ENCODE data around the gene CFAP52.
"Not testable (repeated sequence)": the region's sequence is repeated elsewhere in the genome, so short reads cannot be mapped to it uniquely, and the experiment has no call there.

CFAP52 gene

GRCh38 chr17:9544221-9544620, 32.2 kb upstream of the CFAP52 start:
- no peak for DNase-seq (ENCODE audit: low read depth in 1 of 2, low spot score in 1 of 2)
- H3K4me3 ChIP-seq (replicated peaks; ENCODE audit: insufficient read depth, low read length): no peak overlapping the region
- no peak overlapping the region for H3K27ac ChIP-seq (replicated peaks)
- TF ChIP-seq REST (IDR thresholded peaks at IDR 0.05; ENCODE audit: insufficient replicate concordance, low read depth) (no peak), SPI1 (IDR thresholded peaks at IDR 0.05; ENCODE audit: borderline replicate concordance, low read depth) (no peak), GABPA (IDR thresholded peaks at IDR 0.05; ENCODE audit: low read depth) (no peak), CTCF (IDR thresholded peaks at IDR 0.05; ENCODE audit: insufficient read depth, low read length) (no peak), POLR2AphosphoS5 (IDR thresholded peaks at IDR 0.05; ENCODE audit: low read depth) (no peak)
- no peaks in the 10 kb centered on the region for H3K27me3 ChIP-seq (ENCODE audit: insufficient read depth, poor library complexity, severe bottlenecking)

GRCh38 chr17:9549215-9549614, 27.2 kb upstream of the CFAP52 start:
- Histone ChIP-seq H3K27me3 (ENCODE audit: insufficient read depth, poor library complexity, severe bottlenecking) (no peaks in the 10 kb centered on the region), H3K27ac (replicated peaks) (no peak overlapping the region), H3K4me3 (replicated peaks; ENCODE audit: insufficient read depth, low read length) (no peak overlapping the region)
- DNase-seq (ENCODE audit: low read depth in 1 of 2, low spot score in 1 of 2): no peak
- no peak for TF ChIP-seq GABPA (IDR thresholded peaks at IDR 0.05; ENCODE audit: low read depth)

GRCh38 chr17:9553181-9553580, 23.3 kb upstream of the CFAP52 start:
- Histone ChIP-seq H3K27ac (replicated peaks) (no peak overlapping the region), H3K27me3 (ENCODE audit: insufficient read depth, poor library complexity, severe bottlenecking) (no peaks in the 10 kb centered on the region), H3K4me3 (replicated peaks; ENCODE audit: insufficient read depth, low read length) (no peak overlapping the region)
- TF ChIP-seq POLR2AphosphoS5 (IDR thresholded peaks at IDR 0.05; ENCODE audit: low read depth) (no peak), GABPA (IDR thresholded peaks at IDR 0.05; ENCODE audit: low read depth) (no peak), CTCF (IDR thresholded peaks at IDR 0.05; ENCODE audit: insufficient read depth, low read length) (no peak), SPI1 (IDR thresholded peaks at IDR 0.05; ENCODE audit: borderline replicate concordance, low read depth) (no peak), REST (IDR thresholded peaks at IDR 0.05; ENCODE audit: insufficient replicate concordance, low read depth) (no peak)
- DNase-seq (ENCODE audit: low read depth in 1 of 2, low spot score in 1 of 2): no peak

GRCh38 chr17:9553596-9553995, 22.8 kb upstream of the CFAP52 start:
- Histone ChIP-seq H3K27me3 (ENCODE audit: insufficient read depth, poor library complexity, severe bottlenecking) (no peaks in the 10 kb centered on the region), H3K4me3 (replicated peaks; ENCODE audit: insufficient read depth, low read length) (no peak overlapping the region), H3K27ac (replicated peaks) (no peak overlapping the region)
- DNase-seq (ENCODE audit: low read depth in 1 of 2, low spot score in 1 of 2): no peak
- TF ChIP-seq POLR2AphosphoS5 (IDR thresholded peaks at IDR 0.05; ENCODE audit: low read depth): no peak
- no peak for TF ChIP-seq GABPA (IDR thresholded peaks at IDR 0.05; ENCODE audit: low read depth)
- no peak for TF ChIP-seq CTCF (IDR thresholded peaks at IDR 0.05; ENCODE audit: insufficient read depth, low read length)
- no peak for TF ChIP-seq REST (IDR thresholded peaks at IDR 0.05; ENCODE audit: insufficient replicate concordance, low read depth)
- TF ChIP-seq SPI1 (IDR thresholded peaks at IDR 0.05; ENCODE audit: borderline replicate concordance, low read depth): no peak

- not testable (repeated sequence) for H3K4me3 ChIP-seq (replicated peaks; ENCODE audit: insufficient read depth, low read length); H3K27ac ChIP-seq (replicated peaks); H3K27me3 ChIP-seq (ENCODE audit: insufficient read depth, poor library complexity, severe bottlenecking)
- DNase-seq (ENCODE audit: low read depth in 1 of 2, low spot score in 1 of 2): peak in 1 of 2 experiments; percentile 14
These were observed 21.7 kb upstream of the CFAP52 start for GRCh38 chr17:9554715-9555114.

All from HL-60 (cell line).